NCI-H146 treated with DMSO at 0.1 percent for 48 hours (cell line): ENCODE results near the gene HGS.
"Not testable (repeated sequence)": the region's sequence is repeated elsewhere in the genome, so short reads cannot be mapped to it uniquely, and the experiment has no call there.

ENCODE experiments used
- DNase-seq: peaks from one replicate; lab custom pipeline; 2025; ENCODE audit not compliant: unreplicated experiment; lab: John Stamatoyannopoulos, UW

The HGS gene

GRCh38 chr17:81655378-81656117 lies 28.3 kb upstream of the HGS start:
- no peak for DNase-seq

DNA sequence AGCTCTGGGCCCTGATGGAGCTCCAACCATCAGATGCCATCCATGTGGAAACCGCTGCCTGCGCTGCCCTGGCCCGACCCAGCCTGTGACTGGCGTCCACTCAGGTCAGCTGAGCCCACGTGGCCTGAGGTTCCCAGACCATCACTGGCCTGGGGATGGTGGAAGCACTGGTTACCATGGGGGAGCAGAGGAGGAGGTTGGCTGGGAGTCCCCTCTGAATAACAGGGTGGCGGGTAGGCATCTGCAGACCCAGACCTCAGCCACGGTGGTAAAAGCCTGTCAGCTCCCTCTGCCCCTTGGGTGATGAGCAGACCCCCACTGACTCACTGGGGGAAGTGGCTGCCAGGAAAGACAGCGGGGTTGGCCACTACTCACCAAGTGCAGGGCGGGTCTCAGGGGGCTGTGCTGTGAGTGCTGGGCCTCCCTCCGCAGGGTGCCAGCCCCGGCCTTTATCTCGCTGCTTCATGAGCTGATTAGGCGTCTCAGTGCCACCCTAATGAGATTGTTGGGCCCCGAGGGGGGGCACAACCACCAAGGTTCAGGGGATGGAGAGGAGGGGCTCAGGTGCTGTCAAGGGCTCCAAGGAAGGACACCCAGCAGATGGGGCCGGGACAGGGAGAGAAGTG lies 27.6 kb upstream of the HGS start, which contains the start of gene PDE6G:
Gene PDE6G, minus strand, starts transcription at position 425 of the 626 bp plus-strand sequence. CDS start 3,237 bp downstream, outside the sequence.
- no peak for DNase-seq

GRCh38 chr17:81656835-81657234 lies 27.0 kb upstream of the HGS start:
- no peak for DNase-seq

- DNase-seq: no peak
These were observed 24.8 kb upstream of the HGS start for GRCh38 chr17:81659038-81659437.

DNA sequence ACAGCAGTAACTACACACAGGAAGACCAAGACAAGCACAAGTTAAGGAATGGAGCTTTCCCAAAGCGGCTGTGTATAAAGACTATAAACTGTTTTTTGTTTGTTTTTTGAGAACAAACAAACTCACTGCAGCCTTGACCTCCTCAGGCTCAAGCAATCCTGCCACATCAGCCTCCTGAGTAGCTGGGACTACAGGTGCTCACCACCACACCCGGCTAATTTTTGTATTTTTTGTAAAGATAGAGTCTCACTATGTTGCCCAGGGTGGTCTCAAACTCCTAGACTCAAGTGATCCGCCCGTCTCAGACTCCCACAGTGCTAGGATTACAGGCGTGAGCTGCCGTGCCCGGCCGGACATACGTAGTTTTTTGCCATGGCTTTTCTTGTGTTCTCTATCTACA lies 23.4 kb upstream of the HGS start:
- DNase-seq: no peak

DNA sequence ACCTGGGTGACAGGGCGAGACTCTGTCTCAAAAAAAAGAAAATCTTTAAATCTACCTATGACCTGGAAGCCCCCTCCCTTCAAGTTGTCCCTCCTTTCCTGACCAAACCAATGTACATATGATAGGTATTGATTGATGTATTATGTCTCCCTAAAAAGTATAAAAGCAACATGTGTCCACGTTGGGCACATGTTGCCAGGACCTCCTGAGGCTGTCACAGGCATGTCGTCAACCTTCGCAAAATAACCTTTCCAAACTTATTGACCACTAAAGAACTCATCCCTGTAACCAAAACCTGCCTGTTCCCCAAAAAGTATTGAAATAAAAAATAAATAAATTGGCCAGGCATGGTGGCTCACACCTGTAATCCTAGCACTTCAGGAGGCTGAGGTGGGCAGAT lies 21.8 kb upstream of the HGS start:
- DNase-seq: no peak

GRCh38 chr17:81664051-81664470 lies 19.8 kb upstream of the HGS start:
- no peak for DNase-seq

GRCh38 chr17:81665205-81666091 lies 18.4 kb upstream of the HGS start:
- DNase-seq: peak; percentile 43

DNA sequence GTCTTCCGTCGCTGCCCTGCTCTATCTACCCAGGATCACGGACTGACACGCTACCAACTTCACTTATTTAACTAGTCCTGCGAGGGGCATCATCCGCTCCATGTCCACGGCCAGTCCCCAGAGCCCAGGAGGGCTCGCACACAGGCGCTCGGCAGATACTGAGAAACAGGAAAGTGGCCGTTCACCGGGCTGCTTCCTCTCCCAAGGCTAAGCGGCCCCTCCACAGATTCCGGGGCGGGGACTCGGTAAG lies 17.8 kb upstream of the HGS start:
- peak; percentile 43 for DNase-seq

DNA sequence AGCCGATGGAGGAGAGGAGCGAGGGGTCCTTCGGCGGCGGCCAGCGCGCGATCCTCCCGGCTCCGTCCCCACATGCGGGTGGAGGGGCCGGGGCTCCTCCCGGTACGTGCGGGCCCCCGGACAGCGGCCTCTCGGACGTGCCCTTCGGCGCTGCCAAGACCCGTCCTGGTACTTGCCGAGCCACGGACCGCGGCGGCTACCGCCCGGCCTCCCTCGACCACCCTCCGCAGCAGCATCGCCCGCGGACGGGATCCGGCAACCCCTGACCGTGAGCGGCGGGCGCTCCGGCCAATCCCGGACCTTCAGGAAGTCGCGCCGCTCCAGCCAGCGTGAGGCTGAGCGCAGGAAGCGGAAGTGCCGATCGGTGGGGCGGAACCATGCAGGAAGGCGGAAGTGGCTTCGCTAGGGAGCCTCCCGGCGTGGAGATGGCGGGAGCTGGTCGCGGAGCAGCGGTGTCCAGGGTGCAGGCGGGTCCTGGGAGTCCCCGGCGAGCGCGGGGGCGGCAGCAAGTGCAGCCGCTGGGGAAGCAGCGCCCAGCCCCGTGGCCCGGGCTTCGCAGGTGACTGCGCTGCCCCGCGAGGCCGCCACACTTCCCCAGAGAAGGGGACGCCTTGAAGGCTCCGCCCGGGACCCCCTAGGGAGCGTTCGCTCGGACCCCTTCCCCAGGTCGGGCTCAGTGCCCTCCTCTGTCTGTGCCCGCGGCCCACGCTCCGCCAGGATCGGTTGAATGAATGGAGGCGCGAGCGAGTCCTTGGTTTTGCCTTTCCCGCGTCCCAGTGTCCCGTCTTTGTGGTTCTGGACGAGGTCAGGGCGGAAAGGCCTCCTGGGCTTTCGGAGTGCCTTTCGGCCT lies 17.2 kb upstream of the HGS start, which contains the start of the genes CCDC137 and OXLD1:
Gene CCDC137, plus strand, starts transcription at position 396 of the 850 bp plus-strand sequence. Its CDS starts 30 bp downstream, at position 426.
Gene OXLD1, minus strand, starts transcription at position 264 of the 850 bp plus-strand sequence. Its CDS starts 28 bp downstream, at position 236.
- peak; percentile 86 for DNase-seq

- DNase-seq: no peak
These were observed 16.1 kb upstream of the HGS start for GRCh38 chr17:81667754-81668153.

GRCh38 chr17:81672504-81672903 lies 11.3 kb upstream of the HGS start:
- DNase-seq: no peak

GRCh38 chr17:81672954-81673353 lies 10.9 kb upstream of the HGS start:
- no peak for DNase-seq

DNA sequence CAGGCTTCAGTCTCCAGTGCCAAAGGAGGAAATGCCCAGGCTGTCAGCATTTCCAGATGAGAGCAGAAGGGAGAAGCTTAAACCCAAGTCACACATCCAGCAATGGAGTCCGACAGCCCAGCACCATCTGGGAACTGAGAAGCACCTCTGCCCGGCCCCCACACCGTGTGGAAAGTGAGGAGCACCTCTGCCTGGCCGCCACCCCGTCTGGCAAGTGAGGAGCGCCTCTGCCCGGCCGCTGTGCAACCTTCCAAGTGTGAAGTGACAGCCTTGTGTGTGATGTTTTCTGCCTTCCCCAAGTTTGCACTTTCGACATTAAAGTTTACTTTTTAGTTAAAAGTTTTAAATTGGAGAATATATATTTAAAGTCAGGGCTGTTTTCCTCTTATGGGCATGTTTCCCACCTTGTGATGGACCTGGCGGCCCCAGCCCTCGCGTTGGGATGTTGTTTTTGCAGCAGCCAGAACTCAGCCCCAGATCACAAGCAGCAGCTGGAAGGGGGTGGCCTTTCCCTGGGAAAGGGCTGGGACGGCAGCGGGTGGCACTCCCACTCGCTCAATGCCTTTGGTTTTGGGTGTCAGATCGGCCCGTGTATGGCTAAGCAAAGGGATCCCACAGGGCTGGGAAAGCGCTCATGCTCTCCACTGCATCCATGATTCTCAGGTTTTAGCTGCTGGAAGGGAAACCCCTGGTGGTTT lies 10.1 kb upstream of the HGS start:
- no peak for DNase-seq

- not testable (repeated sequence) for DNase-seq
These were observed 8.1 kb upstream of the HGS start for GRCh38 chr17:81675515-81676221.

DNA sequence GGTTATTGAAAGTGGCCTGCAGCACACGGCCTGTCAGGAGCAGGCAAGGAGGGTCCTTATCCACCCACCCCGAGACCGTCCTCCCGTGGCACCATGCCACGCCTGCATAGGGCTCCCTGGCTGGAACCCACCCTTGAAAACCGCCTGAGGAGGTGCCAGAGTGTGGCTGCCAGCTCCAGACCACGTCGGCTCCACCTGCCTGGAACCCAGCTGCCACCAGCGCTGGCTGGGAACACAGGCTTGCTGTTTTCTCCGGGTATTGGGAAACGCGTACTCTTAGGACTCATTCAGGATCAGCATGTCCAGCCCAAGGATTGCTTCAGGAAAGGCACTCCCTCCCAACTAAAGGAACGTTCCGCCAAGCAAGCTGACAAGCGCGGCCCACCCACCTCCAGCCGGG lies 6.9 kb upstream of the HGS start:
- no peak for DNase-seq

DNA sequence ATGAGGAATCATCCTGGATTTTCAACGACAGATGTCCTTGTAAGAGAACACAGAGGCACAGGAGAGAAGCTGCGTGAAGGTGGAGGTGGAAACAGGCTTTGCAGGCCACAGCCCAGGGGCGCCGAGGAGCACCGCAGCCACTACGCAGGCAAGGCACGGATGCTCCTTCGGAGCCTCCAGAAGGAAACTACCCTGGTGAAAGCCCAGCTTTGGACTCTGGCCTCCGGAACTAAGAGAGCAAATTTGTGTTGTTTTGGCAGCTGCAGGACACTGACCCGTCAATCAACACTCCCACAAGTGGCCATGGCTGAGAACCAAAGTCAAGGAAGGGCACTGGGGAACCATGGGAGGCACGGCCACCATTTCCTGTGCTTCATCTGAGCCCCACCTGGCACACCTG lies 3.7 kb upstream of the HGS start:
- DNase-seq: no peak

- DNase-seq: peak; percentile 71
These were observed 2.1 kb upstream of the HGS start for GRCh38 chr17:81681672-81682071.

DNA sequence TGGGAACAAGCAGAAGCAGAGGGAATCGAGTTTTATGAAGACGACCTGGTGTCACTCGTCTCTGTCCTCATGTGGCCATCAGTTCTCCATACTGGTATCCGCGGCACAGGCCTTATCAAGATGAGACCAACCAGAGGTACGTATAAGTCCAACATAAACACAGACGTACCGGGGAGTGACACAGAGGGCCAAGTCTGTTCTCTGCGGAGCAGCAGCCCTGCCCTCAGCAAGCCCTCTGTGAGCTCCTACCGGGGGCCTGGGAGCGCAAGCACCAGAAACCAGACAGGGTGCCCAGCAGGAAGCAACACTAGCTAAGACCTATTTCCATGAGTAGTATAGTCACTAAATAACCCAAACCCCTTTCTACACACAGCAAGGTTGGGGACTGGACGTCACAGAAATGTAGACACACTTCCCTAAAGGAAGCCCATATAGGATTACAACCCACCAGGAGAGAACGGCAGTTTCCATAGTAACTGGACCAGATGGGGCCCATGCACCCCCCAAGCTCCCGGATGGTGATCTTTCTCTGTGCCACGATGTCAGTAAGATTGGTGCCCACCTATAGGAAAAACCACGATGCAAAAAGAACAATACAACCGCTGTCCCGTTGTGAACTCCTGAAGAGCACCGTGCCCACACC lies 1.1 kb upstream of the HGS start:
- DNase-seq: no peak
